MCF 10A (cell line): Measurements from ENCODE around the gene PCSK7. TPM values are rescaled to one million over a fixed set of nuclear protein-coding genes. Genes with fewer than 3 reads are reported as not detected.
"Not testable (repeated sequence)": the region's sequence is repeated elsewhere in the genome, so short reads cannot be mapped to it uniquely, and the experiment has no call there.

Experiments used
- BruUV-seq: library from RNA; stranded (reverse); fragments of 400-500 nt; replicated peaks from 2 replicates; lab custom pipeline; 2021; lab: Mats Ljungman, UMichigan
- CTCF ChIA-PET: fragments of 300-600 bp; sonication (Branson Sonifier 250); formaldehyde crosslinking; extraction: SDS; loops from one replicate; lab custom pipeline; 2021; ENCODE audit warnings: antibody characterized with exemption, inconsistent platforms; lab: Yijun Ruan, JAX
- POLR2A ChIA-PET: fragments of 300-600, 350-650 bp; sonication (Branson Sonifier 250); formaldehyde crosslinking; extraction: SDS; loops from one replicate; lab custom pipeline; 2020; ENCODE audit warnings: antibody characterized with exemption, inconsistent platforms; lab: Yijun Ruan, JAX
- DNase-seq: peaks from one replicate; pipeline ENCODE4 v3.0.0-alpha.2; 2018; ENCODE audit not compliant: unreplicated experiment
- H3K27ac Mint-ChIP-seq: one replicate; pipeline ENCODE4 v1.8.0; 2022; ENCODE audit warnings: mild to moderate bottlenecking, low read depth, mixed read lengths; ENCODE audit not compliant: unreplicated experiment
- H3K27me3 Mint-ChIP-seq: one replicate; pipeline ENCODE4 v1.8.0; 2022; ENCODE audit warnings: mixed read lengths; ENCODE audit not compliant: insufficient read depth, unreplicated experiment
- H3K36me3 Mint-ChIP-seq: one replicate; pipeline ENCODE4 v1.8.0; 2022; ENCODE audit warnings: mild to moderate bottlenecking, moderate library complexity, mixed read lengths; ENCODE audit not compliant: insufficient read depth, unreplicated experiment
- H3K4me1 Mint-ChIP-seq: one replicate; pipeline ENCODE4 v1.8.0; 2022; ENCODE audit warnings: mixed read lengths; ENCODE audit not compliant: insufficient read depth, unreplicated experiment
- H3K4me3 Mint-ChIP-seq: one replicate; pipeline ENCODE4 v1.8.0; 2022; ENCODE audit warnings: mild to moderate bottlenecking, moderate library complexity, mixed read lengths; ENCODE audit not compliant: unreplicated experiment
- H3K9me3 Mint-ChIP-seq: one replicate; pipeline ENCODE4 v1.8.0; 2022; ENCODE audit warnings: mixed read lengths; ENCODE audit not compliant: unreplicated experiment
- intact Hi-C: fragments of 100-400 bp; cut with micrococcal nuclease; formaldehyde crosslinking; loops from 2 replicates; pipeline ENCODE4 v1.14.1; 2022
- total RNA-seq: library from RNA; stranded (reverse); gene quantifications from 2 replicates; pipeline ENCODE4 v1.2.3, GENCODE V29; 2022
- TF ChIP-seq, protein P1 (sequence below): fragments of 200-600 bp; IDR thresholded peaks from one replicate; pipeline ENCODE4 v1.8.0; 2022; ENCODE audit warnings: antibody characterized with exemption, mild to moderate bottlenecking; ENCODE audit not compliant: unreplicated experiment

Gene PCSK7
- total RNA-seq, 1 experiment from 2014 or later = 58.6 TPM

DNA sequence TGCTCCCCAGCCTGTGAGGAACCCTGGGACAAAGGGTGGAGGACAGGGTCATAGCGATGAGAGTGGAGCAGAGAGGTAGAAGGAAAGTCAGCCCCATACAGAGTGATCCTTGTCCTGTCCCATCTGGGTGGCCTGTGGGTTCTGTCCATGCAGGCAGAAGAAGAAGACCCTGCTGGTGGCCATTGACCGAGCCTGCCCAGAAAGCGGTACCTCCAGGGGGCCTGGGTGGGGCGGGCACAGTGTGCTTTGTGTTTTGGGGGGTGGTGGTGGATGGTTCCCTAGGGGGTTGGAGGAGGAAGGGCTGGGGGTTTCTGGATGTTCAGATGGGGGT, 45.5 kb downstream of the PCSK7 start:
- BruUV-seq = no TSS peak
- intact Hi-C loops = no loop called here
- no peaks in the 10 kb centered on the region for H3K27me3 Mint-ChIP-seq
- H3K4me1 Mint-ChIP-seq = no peaks in the 10 kb centered on the region
- TF ChIP-seq, protein P1, sequence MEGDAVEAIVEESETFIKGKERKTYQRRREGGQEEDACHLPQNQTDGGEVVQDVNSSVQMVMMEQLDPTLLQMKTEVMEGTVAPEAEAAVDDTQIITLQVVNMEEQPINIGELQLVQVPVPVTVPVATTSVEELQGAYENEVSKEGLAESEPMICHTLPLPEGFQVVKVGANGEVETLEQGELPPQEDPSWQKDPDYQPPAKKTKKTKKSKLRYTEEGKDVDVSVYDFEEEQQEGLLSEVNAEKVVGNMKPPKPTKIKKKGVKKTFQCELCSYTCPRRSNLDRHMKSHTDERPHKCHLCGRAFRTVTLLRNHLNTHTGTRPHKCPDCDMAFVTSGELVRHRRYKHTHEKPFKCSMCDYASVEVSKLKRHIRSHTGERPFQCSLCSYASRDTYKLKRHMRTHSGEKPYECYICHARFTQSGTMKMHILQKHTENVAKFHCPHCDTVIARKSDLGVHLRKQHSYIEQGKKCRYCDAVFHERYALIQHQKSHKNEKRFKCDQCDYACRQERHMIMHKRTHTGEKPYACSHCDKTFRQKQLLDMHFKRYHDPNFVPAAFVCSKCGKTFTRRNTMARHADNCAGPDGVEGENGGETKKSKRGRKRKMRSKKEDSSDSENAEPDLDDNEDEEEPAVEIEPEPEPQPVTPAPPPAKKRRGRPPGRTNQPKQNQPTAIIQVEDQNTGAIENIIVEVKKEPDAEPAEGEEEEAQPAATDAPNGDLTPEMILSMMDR = no peak
- H3K36me3 Mint-ChIP-seq = peaks cover 33% of the 10 kb centered on the region
- CTCF ChIA-PET = interaction anchor here (0.7 kb wide), 1 partner anchor 10 kb away, joined by 4 read pairs; no protein-coding TSS in a partner anchor
- no peaks in the 10 kb centered on the region for H3K9me3 Mint-ChIP-seq
- H3K4me3 Mint-ChIP-seq = no peak overlapping the region
- H3K27ac Mint-ChIP-seq = no peak overlapping the region
- no peak for DNase-seq
- POLR2A ChIA-PET = interaction anchor here (0.9 kb wide), 1 partner anchor 40 kb away, joined by 3 read pairs; no protein-coding TSS in a partner anchor

- Mint-ChIP-seq H3K36me3 (peaks cover 33% of the 10 kb centered on the region), H3K27ac (no peak overlapping the region), H3K9me3 (no peaks in the 10 kb centered on the region), H3K4me3 (no peak overlapping the region), H3K27me3 (no peaks in the 10 kb centered on the region), H3K4me1 (no peaks in the 10 kb centered on the region)
- BruUV-seq = no TSS peak
- POLR2A ChIA-PET = interaction anchor here (0.9 kb wide), 1 partner anchor 39 kb away, joined by 3 read pairs; no protein-coding TSS in a partner anchor
- DNase-seq = no peak
- TF ChIP-seq, protein P1 = no peak
- intact Hi-C loops = no loop called here
- CTCF ChIA-PET = interaction anchor here (0.7 kb wide), 1 partner anchor 11 kb away, joined by 4 read pairs; no protein-coding TSS in a partner anchor
Observed at GRCh38 chr11:117185736-117186430, 46.0 kb downstream of the PCSK7 start.

DNA sequence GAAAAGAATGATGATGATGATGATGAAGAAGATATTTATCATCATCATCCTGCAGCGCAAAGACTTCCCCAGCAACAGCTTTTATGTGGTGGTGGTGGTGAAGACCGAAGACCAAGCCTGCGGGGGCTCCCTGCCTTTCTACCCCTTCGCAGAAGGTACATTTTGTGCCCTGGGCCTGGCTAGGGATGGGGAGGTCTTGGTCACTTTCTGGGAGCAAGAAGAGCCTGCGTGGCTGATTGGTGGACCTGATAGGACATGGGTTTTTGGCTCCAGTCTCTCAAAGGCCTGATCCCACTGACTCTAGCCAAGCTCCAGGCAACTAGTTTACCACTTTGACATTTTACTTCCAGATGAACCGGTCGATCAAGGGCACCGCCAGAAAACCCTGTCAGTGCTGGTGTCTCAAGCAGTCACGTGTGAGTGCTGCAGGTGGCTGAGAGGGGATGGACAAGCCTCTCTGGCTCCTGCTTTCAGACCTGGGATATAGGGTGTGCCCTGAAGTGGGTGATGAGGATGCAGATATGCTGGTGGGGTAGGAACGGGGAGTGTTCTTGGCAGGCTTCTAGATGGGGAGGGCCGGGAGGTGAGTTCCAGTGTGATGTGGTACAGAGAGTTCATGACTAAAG, 48.0 kb downstream of the PCSK7 start:
- Mint-ChIP-seq H3K27ac (no peak overlapping the region), H3K27me3 (no peaks in the 10 kb centered on the region), H3K4me3 (no peak overlapping the region), H3K9me3 (no peaks in the 10 kb centered on the region), H3K36me3 (peaks cover 22% of the 10 kb centered on the region), H3K4me1 (peaks cover 11% of the 10 kb centered on the region)
- intact Hi-C loops = no loop called here
- POLR2A ChIA-PET = no interaction called here
- DNase-seq = no peak
- no TSS peak for BruUV-seq
- CTCF ChIA-PET = interaction anchor here (2.2 kb wide), 1 partner anchor 43 kb away, joined by 10 read pairs; no protein-coding TSS in a partner anchor
- TF ChIP-seq, protein P1 = no peak

DNA sequence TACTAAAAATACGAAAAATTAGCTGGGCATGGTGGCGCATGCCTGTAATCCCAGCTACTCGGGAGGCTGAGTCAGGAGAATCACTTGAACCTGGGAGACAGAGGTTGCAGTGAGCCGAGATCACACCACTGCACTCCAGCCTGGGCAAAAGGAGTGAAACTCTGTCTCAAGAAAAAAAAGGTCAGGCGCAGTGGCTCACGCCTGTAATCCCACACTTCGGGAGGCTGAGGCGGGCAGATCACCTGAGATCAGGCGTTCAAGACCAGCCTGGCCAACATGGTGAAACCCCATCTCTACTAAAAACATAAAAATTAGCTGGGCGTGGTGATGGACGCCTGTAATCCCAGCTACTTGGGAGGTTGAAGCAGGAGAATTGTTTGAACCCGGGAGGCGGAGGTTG, 48.7 kb downstream of the PCSK7 start:
- H3K9me3 Mint-ChIP-seq, H3K27ac Mint-ChIP-seq, H3K27me3 Mint-ChIP-seq, intact Hi-C loops, DNase-seq, POLR2A ChIA-PET, BruUV-seq, H3K4me3 Mint-ChIP-seq: not testable (repeated sequence)
- Mint-ChIP-seq H3K4me1 (peaks cover 11% of the 10 kb centered on the region), H3K36me3 (peaks cover 16% of the 10 kb centered on the region)
- CTCF ChIA-PET = interaction anchor here (2.2 kb wide), 1 partner anchor 43 kb away, joined by 10 read pairs; no protein-coding TSS in a partner anchor
